GM04504 (cell line): ENCODE results near the gene PRKRA.
A peak's percentile ranks its signal among the peaks of the same experiment; 100 is the strongest.
"Not testable (repeated sequence)": the region's sequence is repeated elsewhere in the genome, so short reads cannot be mapped to it uniquely, and the experiment has no call there.

ENCODE experiments used
- DNase-seq: peaks from one replicate; pipeline ENCODE4 v3.0.0-alpha.2; 2012; ENCODE audit warnings: low read depth

PRKRA gene

DNA sequence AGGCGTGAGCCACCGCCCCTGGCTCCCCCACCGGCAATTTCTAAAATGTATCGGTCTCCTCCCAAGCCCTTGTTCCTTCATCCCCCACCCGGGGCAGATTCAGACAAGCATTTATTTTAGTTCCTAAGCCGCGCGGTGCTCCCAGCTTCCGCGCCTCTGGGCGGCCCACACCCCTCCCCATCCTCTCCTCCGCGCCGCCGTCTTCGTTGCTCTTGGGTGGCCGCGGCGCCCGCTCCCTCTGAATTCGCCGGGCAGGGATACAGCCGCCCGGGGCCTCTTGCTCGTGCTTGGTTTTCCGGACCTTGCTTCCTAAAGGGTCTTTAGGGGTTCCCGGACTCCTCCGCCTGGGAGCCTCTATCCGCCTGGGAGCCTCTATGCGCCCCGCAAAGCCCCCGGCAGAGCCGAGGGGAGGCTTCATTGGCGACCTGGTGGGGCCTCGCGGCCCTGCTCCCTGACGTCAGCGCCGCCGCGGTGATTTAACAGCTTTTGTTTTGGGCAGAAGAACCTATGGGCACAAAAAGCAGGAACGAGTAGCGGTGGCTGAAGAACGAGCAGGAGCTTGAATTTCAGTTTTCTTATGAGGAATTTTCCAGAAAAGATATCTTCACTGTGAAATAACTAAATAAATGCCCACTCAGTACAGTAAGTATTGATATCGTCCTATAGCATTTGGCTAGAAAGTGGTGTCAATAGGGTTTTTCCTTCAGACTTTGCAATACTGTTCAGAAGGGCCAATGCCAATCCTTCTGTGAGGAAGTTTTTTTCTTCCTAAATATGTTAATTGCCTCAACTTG, 37.3 kb downstream of the PRKRA start:
- DNase-seq: peak; percentile 42

DNA sequence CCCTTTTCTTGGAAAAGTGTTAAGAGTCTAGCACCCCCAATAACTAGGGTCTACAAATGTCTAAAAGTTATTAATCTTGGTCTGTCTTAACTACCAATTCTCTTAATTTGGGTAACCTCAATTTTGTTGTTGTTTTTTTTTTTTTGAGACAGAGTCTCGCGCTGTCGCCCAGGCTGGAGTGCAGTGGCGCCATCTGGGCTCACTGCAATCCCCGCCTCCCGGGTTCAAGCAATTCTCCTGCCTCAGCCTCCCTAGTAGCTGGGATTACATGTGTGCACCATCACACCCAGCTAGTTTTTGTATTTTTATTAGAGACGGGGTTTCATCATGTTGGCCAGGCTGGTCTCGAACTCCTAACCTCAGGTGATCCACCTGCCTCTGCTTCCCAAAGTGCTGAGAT, 38.5 kb downstream of the PRKRA start:
- DNase-seq: not testable (repeated sequence)

DNA sequence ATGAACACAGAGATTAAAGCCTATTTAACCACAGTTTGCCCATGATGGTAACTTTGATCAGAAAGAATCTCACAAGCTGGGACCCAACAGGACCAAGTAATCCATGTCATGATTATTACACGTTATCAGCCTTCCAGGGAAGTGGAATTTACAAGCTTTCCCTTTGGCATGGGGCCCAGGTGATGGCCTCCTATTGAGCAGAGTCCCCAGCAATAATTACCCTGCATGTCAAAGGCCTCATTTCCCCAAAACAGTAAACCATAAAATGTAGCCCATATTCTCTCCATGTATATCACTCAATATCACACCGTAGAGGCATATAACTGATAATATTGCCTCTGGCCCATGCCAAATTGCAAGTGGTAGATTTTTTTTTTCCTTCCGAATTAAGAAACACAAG, 38.9 kb downstream of the PRKRA start:
- no peak for DNase-seq

DNA sequence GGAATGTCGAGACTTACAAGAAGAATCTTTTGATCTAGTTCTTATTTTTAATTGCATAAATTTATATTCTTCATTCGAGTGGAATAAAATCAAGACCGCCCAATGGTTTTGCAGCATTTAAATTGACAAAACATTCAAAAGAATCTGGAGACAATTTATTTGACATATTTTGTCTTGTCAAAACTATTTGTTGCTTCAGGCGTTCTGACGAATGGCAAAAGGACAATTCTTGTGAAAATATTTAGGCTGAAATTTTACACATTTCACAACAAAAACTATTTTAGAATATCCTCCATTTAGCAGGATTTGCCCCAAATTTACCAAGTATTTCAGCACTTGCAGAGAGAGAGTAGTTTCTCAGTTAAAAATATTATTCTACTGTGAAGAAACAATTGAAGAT, 41.7 kb downstream of the PRKRA start:
- DNase-seq: no peak

DNA sequence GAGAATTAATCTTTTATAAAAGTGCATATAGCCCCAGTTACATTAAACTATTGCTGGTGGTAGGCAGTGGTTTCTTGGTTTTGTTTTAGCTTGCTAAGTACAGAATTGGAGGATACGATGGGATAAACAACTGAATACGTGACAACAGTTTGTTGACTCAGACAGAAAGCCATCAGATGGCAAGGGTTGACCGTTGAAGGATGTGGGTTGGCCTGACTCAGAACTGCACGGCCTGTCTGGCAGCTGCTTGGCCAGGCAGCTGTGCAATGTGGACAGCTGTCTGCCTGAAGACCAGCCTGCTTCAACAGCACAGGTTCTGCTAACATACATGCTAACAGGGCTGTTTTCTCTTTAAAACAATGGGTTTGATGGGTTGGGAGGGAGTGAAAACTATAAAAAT, 46.6 kb downstream of the PRKRA start:
- DNase-seq: peak; percentile 62

DNA sequence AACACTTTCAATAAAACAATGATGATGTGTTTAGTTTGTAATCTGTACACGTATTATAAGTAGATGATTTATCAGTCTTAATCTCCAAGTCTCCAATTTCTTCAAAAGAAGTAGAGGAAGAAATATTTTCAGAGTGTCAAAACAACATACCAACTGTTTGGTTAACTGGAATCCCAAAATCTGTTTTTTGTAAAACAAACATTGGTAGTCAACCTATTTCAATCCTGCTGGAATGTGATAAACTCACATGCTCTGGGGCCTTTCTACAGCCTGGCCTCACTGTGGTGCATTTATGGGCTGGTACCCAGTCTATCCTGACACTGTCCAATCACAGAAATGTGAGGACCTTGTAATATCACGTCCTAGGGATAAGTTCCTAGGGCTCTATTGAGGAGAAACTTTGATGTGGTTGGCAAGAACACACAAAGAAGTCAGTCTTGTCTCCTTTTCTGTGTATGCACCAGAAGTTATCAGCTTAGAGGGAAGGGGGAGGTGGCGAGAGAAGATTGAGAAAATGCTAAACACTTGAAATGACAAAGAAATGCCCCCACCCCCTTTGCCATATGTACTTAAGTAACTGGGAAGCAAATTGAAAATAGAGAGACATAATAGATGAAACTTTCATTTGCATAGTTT, 47.2 kb downstream of the PRKRA start:
- no peak for DNase-seq

DNA sequence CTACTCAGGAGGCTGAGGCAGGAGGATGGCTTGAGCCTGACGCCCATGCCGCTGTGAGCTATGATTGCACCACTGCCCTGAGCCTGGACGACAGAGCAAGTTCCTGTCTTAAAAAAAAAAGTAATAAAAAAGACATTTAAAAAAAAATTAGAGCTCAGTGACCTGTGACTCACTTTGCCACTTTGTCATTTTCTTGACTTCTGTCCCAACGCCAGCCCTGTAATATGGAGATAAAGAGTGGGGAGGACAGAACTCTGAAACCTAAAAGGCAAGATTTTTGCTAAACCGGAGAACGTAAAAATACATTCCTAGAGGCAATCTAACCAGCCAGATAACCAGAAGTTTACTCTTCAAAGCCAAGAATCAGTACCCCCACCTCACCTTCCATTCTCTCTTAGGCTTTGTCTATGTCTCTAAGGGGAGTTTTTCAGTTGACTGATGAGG, 49.0 kb downstream of the PRKRA start:
- DNase-seq: no peak

DNA sequence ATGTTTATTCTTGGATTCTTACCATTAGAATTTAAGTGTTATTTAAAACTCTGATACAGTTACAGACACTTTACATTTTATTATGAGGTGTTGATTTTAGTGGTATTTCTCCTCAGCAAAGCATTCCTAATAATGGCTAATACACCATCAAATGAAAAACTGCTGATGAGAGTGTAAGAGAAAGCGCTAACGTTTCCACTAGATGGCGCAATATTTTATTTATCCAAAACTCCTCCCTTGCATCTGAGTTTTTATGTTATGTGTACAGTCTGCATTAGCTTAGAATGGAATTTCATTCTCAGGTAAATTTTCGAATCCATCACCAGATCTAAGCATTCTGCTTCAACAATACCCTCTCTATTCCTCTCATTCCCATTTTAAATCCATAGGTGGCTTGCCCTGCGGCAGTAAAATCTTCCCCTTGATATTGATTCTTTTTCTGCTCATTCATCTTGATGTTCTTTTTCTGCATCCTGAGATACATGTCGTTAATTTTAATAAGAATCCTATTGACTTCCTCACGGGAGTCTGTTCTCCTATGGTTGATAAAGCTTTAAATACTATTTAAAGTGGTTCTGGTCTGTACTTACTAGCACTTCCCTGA, 53.9 kb downstream of the PRKRA start:
- no peak for DNase-seq

DNA sequence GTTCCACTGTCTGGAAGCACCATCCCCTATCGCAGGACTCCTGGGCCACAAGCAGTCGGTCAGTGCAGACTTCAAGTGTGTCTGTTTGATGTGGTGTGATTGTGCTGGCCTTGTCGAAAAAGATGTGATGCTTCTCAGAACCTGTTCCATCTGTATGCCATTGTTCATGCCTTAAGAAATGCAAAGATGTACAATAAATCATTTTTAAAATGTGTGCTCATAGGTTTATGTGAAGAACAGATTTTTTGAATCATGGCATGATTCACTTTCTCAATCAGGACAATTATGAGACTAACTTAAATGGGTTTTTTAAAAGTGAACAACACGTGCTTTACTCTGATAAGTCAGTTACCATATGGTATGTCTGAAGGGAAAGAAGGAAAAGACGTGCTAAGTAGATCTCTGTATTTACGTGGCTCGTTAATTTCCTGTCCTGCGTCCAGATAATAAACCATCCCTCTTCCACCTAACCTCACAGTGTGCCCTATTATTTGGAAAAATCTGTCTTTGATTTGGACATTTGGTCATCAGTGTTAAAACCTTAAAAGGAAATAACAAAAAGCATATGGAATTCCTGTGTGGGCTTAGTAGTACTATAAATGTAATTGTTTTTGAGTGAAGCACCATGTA, 54.9 kb downstream of the PRKRA start:
- DNase-seq: no peak

DNA sequence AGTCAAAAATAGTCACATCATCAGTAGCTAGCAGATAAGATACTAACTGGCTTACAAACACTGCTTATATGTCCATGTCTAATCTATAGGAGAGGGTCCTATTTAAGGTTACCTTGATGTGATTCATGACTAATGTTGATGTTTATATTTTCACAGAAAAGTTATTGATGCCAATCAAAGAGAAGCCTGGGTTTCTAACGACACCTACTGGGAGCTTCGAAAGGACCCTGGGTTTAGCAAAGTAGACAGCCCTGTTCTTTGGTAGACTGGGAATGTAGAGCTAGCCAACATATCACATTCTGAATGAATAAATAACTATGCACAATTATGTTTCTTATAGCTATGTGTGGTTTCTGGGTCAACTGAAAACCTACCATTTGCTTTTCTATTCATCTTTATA, 55.7 kb downstream of the PRKRA start:
- DNase-seq: no peak

DNA sequence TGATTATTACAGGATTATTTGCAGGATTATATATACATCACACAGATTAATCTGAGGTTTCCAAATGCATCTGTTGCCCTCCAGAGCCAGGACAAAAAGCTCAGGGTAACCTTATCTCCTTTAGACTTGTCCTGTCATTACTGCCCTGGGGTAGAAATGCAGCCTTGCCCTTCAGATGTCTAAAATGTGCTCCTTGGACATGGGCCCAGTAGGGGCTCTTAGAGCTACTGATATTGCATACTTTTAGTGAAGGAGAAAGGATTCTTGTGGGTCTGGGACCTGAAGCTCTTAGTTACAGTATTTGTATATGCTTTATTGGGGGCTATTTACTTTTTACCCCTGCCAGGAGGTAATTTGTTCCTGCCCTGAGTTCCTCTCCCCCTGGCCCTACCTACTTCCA, 56.1 kb downstream of the PRKRA start:
- DNase-seq: no peak

DNA sequence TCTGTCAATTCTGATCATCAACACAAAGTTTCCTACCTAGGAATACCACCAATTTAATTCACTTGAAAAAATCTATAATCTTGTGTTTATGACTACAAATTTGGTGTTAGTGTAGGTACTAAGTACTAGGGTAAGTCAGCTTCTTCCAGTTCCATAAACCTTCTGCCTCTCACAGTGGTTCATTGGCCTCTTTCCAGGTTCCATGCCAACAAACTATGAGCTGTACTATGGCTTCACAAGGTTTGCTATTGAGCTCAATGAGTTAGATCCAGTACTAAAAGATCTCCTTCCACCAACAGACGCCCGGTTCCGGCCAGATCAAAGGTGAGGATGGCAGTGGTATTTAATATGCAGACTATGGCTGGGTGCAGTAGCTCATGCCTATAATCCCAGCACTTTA, 58.8 kb downstream of the PRKRA start:
- no peak for DNase-seq

DNA sequence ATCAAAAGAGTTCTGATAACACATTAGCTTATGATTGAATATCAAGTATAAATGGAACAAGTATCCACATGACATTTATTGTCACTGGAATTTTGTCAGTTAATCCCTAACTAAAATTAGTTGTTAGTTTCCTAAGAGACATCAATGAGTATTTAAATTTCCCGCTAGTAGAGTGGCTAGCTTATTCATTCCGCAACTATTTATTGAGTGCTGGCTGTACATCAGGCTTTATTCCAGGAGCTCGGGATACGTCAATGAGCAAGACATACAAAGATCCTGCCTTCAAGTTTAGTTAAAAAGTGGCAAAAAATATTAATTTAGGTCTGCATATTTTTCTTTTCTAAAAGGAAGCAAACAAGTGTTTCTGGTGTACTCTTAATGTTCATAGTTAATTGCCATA, 59.3 kb downstream of the PRKRA start:
- no peak for DNase-seq

DNA sequence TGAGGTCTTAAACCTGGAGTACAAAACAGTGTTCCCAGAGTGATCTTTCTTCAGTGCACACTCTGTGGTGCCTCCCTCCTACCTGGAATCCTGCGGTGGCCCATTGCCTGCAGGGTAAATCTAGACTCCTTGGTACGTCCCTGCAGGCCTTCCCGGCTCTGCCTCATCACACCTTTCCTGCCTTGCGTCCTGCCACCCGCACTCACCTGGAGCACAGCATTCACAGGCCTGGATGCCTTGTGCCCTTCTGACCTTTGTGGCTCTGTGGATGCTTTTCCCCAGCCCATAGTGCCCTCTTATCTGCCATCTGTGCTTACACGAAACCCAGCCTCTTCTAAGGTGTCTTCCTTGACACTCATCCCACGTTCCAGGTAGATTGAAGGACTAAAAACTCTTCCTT, 62.7 kb downstream of the PRKRA start:
- no peak for DNase-seq

DNA sequence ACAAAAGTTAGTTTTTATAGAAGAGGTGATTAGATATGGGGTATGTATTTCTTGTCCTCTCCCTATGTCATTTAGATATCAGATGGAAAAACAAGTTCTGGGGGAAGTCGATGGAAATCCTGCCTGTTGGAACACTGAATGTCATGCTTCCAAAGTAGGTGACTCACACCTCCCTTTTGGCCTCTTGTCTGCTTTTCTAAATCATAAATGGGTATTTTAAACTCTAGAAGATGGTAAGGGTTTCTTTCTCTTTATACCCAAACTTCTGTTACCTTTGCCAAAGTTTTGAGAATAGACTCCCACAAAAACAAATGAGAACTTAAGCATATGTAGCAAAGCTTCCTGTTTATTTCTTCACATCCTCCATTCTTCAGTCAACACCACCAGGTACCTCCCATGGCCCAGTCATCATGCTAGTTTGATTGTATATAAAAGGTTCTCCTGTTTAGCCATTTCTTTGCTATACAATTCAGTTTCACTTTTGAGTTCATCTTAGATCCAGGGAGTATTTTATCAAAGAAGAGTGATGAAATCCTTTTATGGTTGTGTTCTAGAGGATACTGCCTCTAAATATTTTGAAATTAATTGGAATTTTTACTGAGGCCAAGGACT, 63.9 kb downstream of the PRKRA start:
- DNase-seq: no peak

DNA sequence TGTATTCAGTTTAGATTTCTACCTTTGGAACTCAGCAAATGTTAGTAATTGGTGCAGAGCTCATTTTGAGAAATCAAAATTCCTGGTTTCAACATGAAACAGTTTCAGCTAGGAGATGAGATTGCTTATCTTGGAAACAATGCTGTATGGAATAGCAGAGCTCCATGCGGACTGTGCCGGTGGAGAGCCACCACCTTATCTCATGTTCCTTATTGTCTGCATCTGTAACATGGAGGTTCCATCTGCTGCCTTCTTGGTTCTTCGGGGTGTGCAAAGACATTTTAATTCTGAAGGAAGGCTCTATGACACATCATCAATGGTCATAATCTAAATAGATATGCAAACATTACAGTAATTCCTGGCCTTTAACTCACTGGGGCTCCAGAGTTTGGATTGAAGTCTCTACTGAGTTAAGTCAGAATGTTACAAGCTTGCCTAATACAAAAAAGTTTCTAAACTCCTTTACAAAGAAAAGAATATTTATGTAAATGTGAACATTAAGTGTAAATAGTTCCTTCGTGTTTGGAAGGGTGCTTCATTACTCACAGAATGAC, 65.3 kb downstream of the PRKRA start:
- no peak for DNase-seq

DNA sequence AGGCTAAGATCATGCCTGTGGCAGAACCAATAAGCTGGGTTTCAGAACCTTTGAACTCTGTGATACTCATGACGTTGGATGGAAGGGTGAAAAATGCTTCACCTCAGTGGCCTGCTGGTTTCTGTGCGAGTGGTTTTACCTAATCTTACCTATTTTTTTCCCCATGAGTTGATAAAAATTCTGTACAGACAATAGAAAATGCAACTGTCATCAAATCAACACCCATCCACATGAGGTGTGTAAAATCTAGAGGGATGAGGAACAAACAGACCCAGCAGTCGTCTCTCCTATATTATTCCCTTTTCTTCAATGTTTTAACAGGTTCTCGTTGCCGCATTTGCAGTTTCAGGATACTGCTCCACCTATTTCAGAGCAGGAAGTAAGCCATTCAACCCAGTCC, 67.3 kb downstream of the PRKRA start:
- no peak for DNase-seq
